Mucosa of stomach (tissue), 1 donor: ENCODE measurements around the gene DOK6.
"Not testable (repeated sequence)": the region's sequence is repeated elsewhere in the genome, so short reads cannot be mapped to it uniquely, and the experiment has no call there.

Source experiments
- H3K27me3 ChIP-seq: one replicate; pipeline ENCODE4 v1.7.0; 2013; ENCODE audit warnings: mild to moderate bottlenecking, low read length; ENCODE audit not compliant: control insufficient read depth, insufficient read depth
- H3K36me3 ChIP-seq: one replicate; pipeline ENCODE4 v1.7.0; 2013; ENCODE audit warnings: low read length; ENCODE audit not compliant: control insufficient read depth, insufficient read depth
- H3K4me1 ChIP-seq: one replicate; pipeline ENCODE4 v1.7.0; 2013; ENCODE audit warnings: mild to moderate bottlenecking, low read length; ENCODE audit not compliant: control insufficient read depth, insufficient read depth
- H3K4me3 ChIP-seq: one replicate; pipeline ENCODE4 v1.7.0; 2013; ENCODE audit warnings: low read length
- H3K9ac ChIP-seq: one replicate; pipeline ENCODE4 v1.7.0; 2013; ENCODE audit warnings: mild to moderate bottlenecking, low read length, moderate library complexity
- H3K9me3 ChIP-seq: one replicate; pipeline ENCODE4 v1.7.0; 2013; ENCODE audit warnings: mild to moderate bottlenecking, low read length, moderate library complexity; ENCODE audit not compliant: control insufficient read depth
- donor health status: Pancreatic carcinoma.

Gene DOK6

DNA sequence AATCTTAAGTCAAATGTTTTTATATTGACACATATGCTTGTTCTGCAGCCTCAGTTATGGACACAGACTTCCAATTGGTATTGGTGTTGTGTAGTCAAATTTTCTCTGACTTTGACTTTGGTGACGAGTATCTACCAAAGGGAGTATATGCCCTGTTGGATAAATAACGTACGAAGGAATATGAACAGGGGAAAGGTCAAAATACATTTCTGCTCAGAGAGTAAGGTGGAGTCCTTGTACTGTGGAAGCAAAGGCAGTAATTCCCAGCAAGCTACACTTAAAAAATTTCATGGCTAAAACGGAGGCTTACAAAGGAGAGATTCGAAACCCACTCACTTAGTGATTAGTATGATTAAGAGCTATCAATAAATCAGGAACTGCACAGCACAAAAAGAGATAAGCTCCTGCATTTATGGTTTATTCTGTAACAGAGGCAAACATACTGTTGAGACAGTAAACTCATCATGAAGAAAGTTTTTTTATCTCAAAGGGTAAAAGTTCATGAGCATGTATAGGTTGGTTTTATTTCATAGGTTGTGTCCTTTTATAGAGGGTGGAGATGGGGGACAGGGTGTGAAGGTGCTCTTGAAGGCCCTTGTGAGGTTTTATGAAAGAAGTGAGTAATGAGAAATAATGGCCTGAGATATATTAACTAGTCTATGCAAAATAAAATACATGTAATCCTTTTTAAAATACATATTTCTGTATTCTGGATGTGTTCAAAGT, 404.3 kb downstream of the DOK6 start:
- Histone ChIP-seq H3K9ac (no peak overlapping the region), H3K4me1 (no peaks in the 10 kb centered on the region), H3K27me3 (no peaks in the 10 kb centered on the region), H3K36me3 (no peaks in the 10 kb centered on the region), H3K4me3 (no peak overlapping the region), H3K9me3 (no peaks in the 10 kb centered on the region)

DNA sequence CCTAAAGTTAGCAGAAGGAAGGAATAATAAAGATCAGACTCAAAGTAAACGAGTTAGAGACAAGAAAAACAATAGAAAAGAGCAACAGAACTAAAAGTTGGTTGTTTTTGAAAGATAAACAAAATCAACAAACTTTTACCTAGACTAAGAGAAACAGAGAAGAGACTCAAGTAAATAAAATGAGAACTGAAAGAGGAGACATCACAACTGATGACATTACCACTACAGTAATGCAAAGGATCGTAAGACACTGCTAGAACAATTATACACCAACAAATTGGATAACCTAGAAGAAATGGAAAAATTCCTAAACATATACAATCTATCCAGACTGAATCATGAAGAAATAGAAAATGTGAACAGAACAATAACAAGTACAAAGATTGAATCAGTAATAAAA, 407.7 kb downstream of the DOK6 start:
- Histone ChIP-seq H3K36me3 (no peaks in the 10 kb centered on the region), H3K9me3 (no peaks in the 10 kb centered on the region), H3K9ac (no peak overlapping the region), H3K4me3 (no peak overlapping the region), H3K27me3 (no peaks in the 10 kb centered on the region), H3K4me1 (no peaks in the 10 kb centered on the region)

DNA sequence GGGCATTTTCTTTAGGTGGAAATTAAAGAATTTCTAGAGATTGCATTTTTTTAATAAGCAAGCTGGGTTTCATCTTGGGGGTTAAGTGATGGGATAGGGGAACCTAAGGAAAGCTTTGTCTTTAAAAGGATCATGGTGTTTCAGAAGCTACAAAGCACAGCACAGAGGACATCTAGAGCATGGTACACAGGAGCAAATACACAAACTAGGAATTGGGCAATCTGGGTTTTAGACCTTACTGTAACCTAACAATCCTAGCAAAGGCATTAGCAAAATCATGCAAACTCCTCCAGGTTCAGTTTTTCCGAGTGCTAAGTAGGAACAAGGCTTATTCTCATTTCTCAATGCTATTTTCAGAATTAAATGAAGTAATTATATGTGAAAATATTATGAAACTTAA, 412.9 kb downstream of the DOK6 start:
- no peak overlapping the region for H3K4me3 ChIP-seq
- no peak overlapping the region for H3K9ac ChIP-seq
- H3K9me3 ChIP-seq = no peaks in the 10 kb centered on the region
- H3K36me3 ChIP-seq = no peaks in the 10 kb centered on the region
- H3K27me3 ChIP-seq = no peaks in the 10 kb centered on the region
- H3K4me1 ChIP-seq = no peaks in the 10 kb centered on the region

DNA sequence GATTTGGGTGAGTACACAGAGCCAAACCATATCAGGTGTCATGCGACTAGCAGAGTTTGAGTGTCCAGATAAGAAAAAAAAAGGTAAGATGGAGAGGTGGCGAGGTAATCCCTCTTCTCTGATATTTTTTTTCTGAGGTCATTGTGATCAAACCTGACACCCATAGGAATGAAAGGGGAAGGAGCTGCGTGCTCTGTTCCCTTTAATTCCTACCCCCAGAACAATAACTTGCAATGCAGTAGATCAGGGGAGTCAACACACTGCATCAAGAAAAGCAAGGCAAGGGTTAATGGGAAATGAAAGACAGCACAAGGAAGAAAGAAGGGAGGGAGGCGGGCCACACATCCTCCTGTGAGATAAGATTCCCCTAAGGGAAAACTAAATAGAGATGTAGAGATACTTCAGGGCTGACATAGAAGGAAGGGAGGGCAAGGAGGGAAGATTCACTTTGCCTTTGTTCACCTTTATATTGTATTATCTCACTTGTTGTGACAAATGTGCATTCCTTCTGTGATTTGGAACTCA, 414.2 kb downstream of the DOK6 start:
- no peak overlapping the region for H3K4me3 ChIP-seq
- no peaks in the 10 kb centered on the region for H3K9me3 ChIP-seq
- no peaks in the 10 kb centered on the region for H3K4me1 ChIP-seq
- no peaks in the 10 kb centered on the region for H3K27me3 ChIP-seq
- no peak overlapping the region for H3K9ac ChIP-seq
- no peaks in the 10 kb centered on the region for H3K36me3 ChIP-seq

DNA sequence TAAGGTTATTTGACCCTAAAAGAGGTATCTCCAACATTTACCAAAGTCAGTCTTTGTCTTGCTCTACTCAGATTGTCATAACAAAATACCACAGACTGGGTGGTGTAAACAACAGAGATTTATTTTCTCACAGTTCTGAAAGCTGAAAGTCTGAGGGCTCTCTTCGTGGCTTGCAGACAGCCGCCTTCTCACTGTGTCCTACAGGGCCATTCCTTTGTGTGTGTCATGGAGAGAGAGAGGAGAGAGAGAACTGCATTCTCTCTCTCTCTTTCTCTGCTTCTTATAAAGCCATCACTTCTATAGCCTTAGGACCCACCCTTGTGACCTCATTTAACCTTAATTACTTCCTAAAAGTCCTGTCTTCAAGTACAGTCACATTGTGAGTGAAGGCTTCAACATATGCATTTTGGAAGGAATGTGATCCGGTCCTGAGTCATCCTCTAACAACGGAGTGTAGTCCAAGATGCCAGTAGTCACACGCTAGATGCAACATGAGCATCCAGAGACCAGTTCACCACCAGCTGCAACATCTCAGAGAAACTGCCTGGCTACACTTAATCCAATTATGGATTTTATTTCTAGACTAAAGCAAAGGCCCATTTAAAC, 416.8 kb downstream of the DOK6 start:
- no peaks in the 10 kb centered on the region for H3K27me3 ChIP-seq
- no peaks in the 10 kb centered on the region for H3K36me3 ChIP-seq
- no peak overlapping the region for H3K4me3 ChIP-seq
- H3K4me1 ChIP-seq = no peaks in the 10 kb centered on the region
- H3K9ac ChIP-seq = no peak overlapping the region
- H3K9me3 ChIP-seq = no peaks in the 10 kb centered on the region

DNA sequence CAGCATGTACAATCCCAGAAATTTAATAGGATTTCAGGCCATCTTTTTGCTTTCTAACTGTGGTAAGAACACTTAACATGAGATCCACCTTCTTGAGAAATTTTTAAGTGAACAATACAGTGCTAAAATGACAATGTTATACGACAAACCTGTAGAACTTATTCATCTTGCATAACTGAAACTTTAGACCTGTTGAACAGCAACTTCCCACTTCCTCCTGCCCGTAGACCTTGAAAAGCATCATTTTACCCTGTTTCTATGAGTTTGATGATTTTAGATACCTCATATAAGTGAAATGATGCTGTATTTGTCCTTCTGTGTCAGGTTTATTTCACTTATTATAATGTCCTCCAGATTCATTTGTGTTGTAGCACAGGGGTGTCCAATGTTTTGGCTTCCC, 418.8 kb downstream of the DOK6 start:
- H3K9ac ChIP-seq = no peak overlapping the region
- H3K4me1 ChIP-seq = no peaks in the 10 kb centered on the region

DNA sequence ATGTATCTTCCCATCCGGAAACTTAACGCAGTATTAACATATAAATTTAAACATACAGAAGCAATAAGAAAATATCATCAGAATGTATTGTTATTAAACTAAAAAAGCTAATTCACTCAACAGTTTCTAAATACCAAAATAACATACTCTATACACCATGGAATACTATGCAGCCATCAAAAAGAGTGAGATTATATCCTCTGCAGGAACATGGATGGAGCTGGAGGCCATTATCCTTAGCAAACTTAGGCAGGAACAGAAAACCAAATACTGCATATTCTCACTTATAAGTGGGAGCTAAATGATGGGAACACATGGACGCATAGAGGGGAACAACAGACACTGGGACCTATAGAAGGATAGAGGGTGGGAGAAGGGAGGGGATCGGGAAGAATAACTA, 419.9 kb downstream of the DOK6 start:
- Histone ChIP-seq H3K36me3 (no peaks in the 10 kb centered on the region), H3K4me3 (no peak overlapping the region), H3K9me3 (no peaks in the 10 kb centered on the region), H3K9ac (no peak overlapping the region), H3K4me1 (no peaks in the 10 kb centered on the region), H3K27me3 (no peaks in the 10 kb centered on the region)

More for the DNA sequence above, 418.8 kb downstream of the DOK6 start:
- Histone ChIP-seq H3K27me3 (no peaks in the 10 kb centered on the region), H3K9me3 (no peaks in the 10 kb centered on the region), H3K36me3 (no peaks in the 10 kb centered on the region), H3K4me3 (no peak overlapping the region)

DNA sequence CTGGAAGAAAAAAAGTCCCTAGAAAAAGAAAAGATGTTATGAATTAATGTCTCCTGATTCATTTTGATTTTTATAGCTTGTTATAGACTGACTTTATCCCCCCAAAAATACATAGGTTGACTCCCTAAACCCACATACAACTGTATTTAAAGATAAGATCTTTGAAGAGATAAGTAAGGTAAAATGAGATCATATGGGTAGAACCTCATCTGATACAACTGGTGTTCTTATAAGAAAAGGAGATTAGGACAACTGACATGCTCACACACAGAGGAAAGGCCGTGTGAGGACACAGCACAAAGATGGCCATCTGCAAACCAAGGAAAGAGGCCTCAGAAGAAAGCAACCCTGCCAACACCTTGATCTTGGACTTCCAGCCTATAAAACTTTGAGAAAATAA, 429.5 kb downstream of the DOK6 start:
- Histone ChIP-seq H3K36me3 (no peaks in the 10 kb centered on the region), H3K9me3 (no peaks in the 10 kb centered on the region), H3K9ac (no peak overlapping the region), H3K27me3 (no peaks in the 10 kb centered on the region), H3K4me1 (no peaks in the 10 kb centered on the region), H3K4me3 (no peak overlapping the region)

DNA sequence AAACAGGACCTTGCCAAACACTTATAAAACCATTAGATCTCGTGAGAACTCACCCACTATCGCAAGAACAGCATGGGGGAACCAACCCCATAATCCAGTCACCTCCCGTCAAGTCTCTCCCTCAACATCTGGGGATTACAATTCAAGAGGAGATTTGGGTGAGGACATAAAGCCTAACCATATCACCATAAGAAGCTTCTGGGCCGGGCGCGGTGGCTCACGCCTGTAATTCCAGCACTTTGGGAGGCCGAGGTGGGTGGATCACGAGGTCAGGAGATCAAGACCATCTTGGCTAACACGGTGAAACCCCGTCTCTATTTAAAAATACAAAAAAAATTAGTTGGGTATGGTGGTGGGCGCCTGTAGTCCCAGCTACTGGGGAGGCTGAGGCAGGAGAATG, 434.3 kb downstream of the DOK6 start:
- H3K36me3 ChIP-seq, H3K9me3 ChIP-seq, H3K9ac ChIP-seq, H3K27me3 ChIP-seq, H3K4me1 ChIP-seq, H3K4me3 ChIP-seq: not testable (repeated sequence)

DNA sequence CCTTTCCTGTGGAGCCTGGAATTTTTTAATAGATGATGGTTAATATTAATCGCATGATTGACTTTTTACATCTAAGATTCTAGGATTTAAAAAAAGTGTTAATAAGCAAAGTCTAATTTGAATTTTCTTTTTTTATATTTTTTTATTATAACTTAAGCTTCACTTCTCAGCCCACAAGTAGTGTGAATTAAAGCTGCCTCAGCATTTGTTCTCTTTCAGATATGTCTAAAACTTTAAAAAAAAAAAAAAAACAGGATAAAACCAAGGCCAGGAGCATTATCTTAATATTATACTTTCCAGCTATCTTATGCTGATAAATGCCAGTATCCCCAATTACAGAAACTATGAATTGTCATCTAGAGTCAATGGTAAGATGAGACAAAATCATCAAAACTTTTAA, 437.3 kb downstream of the DOK6 start:
- Histone ChIP-seq H3K9ac (no peak overlapping the region), H3K4me3 (no peak overlapping the region), H3K4me1 (no peaks in the 10 kb centered on the region), H3K27me3 (no peaks in the 10 kb centered on the region), H3K36me3 (no peaks in the 10 kb centered on the region), H3K9me3 (no peaks in the 10 kb centered on the region)

DNA sequence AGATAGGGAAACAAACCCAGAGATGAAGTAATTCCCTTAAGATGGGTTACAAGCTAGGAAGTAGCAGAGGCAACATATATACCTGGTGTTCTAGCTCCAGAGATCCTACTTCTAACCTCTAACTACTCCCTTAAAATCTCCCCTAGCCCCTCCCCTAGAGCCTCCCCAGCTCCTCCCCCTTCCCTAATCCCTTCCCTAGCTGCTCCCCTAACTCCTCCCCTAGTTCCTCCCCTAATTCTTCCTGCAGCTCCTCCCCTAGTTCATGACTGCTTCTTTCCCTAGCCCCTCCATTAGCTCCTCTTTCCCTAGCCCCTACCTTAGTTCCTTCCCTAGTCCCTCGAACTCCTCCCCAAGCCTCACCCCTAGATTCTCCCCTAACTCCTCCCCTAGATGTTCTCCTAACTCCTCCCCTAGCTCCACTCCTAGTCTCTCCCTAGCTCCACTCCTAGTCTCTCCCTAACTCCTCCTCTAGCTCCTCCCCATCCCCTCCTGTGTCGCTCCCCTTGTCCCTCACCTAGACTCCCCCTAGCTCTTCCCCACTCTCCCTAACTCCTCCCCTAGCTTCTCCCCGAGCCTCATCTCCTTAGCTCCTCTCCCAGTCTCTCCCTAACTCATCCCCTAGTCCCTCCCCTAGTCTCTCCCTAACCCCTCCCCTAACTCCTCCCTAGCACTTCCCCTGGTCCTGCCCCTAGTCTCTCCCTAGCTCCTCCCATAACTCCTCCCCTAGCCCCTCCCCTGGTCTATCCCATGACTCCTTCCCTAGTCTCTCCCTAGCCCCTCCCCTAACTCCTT, 438.1 kb downstream of the DOK6 start:
- no peaks in the 10 kb centered on the region for H3K4me1 ChIP-seq
- no peaks in the 10 kb centered on the region for H3K27me3 ChIP-seq
- H3K4me3 ChIP-seq = no peak overlapping the region
- no peaks in the 10 kb centered on the region for H3K9me3 ChIP-seq
- H3K9ac ChIP-seq = no peak overlapping the region
- no peaks in the 10 kb centered on the region for H3K36me3 ChIP-seq

DNA sequence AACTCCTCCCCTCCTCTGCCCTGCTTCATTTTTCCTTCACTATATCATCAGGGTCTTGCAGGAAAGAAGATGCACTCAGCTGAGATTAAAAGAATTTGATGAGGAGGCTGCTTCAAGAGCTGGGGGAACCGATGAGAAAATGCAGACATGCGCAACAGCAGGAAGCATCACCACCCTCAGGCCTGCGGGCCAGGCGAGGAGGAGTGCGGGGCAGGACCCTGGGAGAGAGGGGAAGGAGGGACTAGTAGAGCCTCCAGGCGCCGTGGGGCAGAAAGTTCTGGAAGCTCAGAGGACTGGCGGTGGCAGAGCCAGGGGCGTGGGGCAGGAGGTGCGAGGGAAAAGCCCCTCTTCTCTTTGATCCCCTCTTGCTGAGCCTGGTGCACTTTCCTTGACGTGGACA, 438.8 kb downstream of the DOK6 start:
- H3K4me1 ChIP-seq = no peaks in the 10 kb centered on the region
- H3K27me3 ChIP-seq = no peaks in the 10 kb centered on the region
- no peak overlapping the region for H3K4me3 ChIP-seq
- H3K9me3 ChIP-seq = no peaks in the 10 kb centered on the region
- H3K9ac ChIP-seq = no peak overlapping the region
- H3K36me3 ChIP-seq = no peaks in the 10 kb centered on the region
